Glutamatergic neuron (in vitro differentiated cells): Measurements from ENCODE around the gene ETF1. TPM values are rescaled to one million over a fixed set of nuclear protein-coding genes. Genes with fewer than 3 reads are reported as not detected.

Source experiments
- DNase-seq: peaks from one replicate; pipeline ENCODE4 v3.0.0; 2022
- H3K27ac Mint-ChIP-seq: one replicate; pipeline ENCODE4 v1.8.0; 2020; ENCODE audit warnings: mild to moderate bottlenecking, mixed read lengths, inconsistent platforms; ENCODE audit not compliant: unreplicated experiment
- H3K27me3 Mint-ChIP-seq: one replicate; pipeline ENCODE4 v1.8.0; 2020; ENCODE audit warnings: mild to moderate bottlenecking, moderate library complexity, mixed read lengths, inconsistent platforms; ENCODE audit not compliant: unreplicated experiment
- H3K36me3 Mint-ChIP-seq: one replicate; pipeline ENCODE4 v1.8.0; 2020; ENCODE audit warnings: mild to moderate bottlenecking, mixed read lengths, inconsistent platforms; ENCODE audit not compliant: unreplicated experiment
- H3K4me1 Mint-ChIP-seq: one replicate; pipeline ENCODE4 v1.8.0; 2020; ENCODE audit warnings: mild to moderate bottlenecking, low read depth, mixed read lengths, inconsistent platforms; ENCODE audit not compliant: unreplicated experiment
- H3K4me3 Mint-ChIP-seq: one replicate; pipeline ENCODE4 v1.8.0; 2020; ENCODE audit warnings: mild to moderate bottlenecking, mixed read lengths, inconsistent platforms; ENCODE audit not compliant: unreplicated experiment
- H3K9me3 Mint-ChIP-seq: one replicate; pipeline ENCODE4 v1.8.0; 2020; ENCODE audit warnings: mild to moderate bottlenecking, moderate library complexity, mixed read lengths, inconsistent platforms; ENCODE audit not compliant: unreplicated experiment
- total RNA-seq: library from RNA; stranded (reverse); fragmentation: NEBNext Ultra II Directional; extraction: Animal tissue kit (Norgen Biotek cat#: 25700); gene quantifications from one replicate; pipeline ENCODE4 v1.2.1, GENCODE V29; 2021; ENCODE audit not compliant: unreplicated experiment
- TF ChIP-seq, protein P1 (sequence below): fragments of 200-600 bp; sonication (generic); IDR thresholded peaks from one replicate; pipeline ENCODE4 v1.5.0; 2021; ENCODE audit not compliant: partially characterized antibody, unreplicated experiment

Gene ETF1
- total RNA-seq, 1 donor from 2014 or later = 70.4 TPM

- no peaks in the 10 kb centered on the region for H3K27me3 Mint-ChIP-seq
- no peak overlapping the region for H3K4me3 Mint-ChIP-seq
- H3K27ac Mint-ChIP-seq = no peak overlapping the region
- TF ChIP-seq, protein P1, sequence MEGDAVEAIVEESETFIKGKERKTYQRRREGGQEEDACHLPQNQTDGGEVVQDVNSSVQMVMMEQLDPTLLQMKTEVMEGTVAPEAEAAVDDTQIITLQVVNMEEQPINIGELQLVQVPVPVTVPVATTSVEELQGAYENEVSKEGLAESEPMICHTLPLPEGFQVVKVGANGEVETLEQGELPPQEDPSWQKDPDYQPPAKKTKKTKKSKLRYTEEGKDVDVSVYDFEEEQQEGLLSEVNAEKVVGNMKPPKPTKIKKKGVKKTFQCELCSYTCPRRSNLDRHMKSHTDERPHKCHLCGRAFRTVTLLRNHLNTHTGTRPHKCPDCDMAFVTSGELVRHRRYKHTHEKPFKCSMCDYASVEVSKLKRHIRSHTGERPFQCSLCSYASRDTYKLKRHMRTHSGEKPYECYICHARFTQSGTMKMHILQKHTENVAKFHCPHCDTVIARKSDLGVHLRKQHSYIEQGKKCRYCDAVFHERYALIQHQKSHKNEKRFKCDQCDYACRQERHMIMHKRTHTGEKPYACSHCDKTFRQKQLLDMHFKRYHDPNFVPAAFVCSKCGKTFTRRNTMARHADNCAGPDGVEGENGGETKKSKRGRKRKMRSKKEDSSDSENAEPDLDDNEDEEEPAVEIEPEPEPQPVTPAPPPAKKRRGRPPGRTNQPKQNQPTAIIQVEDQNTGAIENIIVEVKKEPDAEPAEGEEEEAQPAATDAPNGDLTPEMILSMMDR = no peak
- peaks cover 2% of the 10 kb centered on the region for H3K9me3 Mint-ChIP-seq
- H3K4me1 Mint-ChIP-seq = no peaks in the 10 kb centered on the region
- H3K36me3 Mint-ChIP-seq = no peaks in the 10 kb centered on the region
- DNase-seq = no peak
Measured at GRCh38 chr5:138582959-138583358, 39.9 kb upstream of the ETF1 start.

DNA sequence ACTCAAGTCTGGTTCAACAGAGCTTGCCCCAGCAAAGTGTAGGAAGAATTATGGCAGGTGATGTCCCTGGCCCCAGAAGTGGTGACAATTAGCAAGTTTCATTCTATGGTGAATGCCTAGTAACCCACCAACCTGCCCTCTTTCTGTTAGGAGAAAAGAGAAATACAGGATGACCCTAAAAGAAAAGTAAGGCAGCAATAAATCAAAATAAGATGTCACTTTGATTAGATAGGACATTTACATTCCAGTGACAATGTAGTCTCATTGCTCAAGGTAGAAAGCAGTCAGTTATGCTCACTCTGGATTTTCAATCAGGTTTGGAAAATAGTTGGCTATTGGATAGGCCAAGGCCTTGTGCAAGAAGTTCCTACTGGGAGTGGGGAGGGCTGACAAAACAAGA is 37.7 kb upstream of the ETF1 start:
- TF ChIP-seq, protein P1 = no peak
- H3K9me3 Mint-ChIP-seq = peaks cover 5% of the 10 kb centered on the region
- DNase-seq = no peak
- no peak overlapping the region for H3K27ac Mint-ChIP-seq
- H3K36me3 Mint-ChIP-seq = no peaks in the 10 kb centered on the region
- no peak overlapping the region for H3K4me3 Mint-ChIP-seq
- peaks cover 3% of the 10 kb centered on the region for H3K4me1 Mint-ChIP-seq
- peaks cover 2% of the 10 kb centered on the region for H3K27me3 Mint-ChIP-seq

GRCh38 chr5:138580001-138580400 is 37.0 kb upstream of the ETF1 start:
- Mint-ChIP-seq H3K27ac (no peak overlapping the region), H3K36me3 (no peaks in the 10 kb centered on the region), H3K4me3 (no peak overlapping the region), H3K27me3 (peaks cover 2% of the 10 kb centered on the region), H3K9me3 (peaks cover 6% of the 10 kb centered on the region), H3K4me1 (peaks cover 3% of the 10 kb centered on the region)
- TF ChIP-seq, protein P1 = no peak
- no peak for DNase-seq

DNA sequence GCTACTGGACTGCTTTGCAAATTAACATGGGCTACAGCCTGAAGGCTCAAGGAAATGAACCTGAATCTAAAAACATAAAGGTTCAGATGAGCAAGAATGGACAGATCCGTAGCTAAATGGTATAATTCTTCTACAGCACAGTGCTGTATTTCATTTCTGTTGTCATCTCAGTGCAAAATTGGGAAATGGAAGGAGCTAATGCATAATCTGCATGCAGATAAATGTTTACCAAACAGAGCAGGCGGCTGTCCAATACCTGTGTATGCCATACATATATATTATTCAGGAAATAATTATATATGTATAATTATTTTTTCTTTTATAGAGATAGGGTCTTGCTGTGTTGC is 36.5 kb upstream of the ETF1 start:
- H3K27me3 Mint-ChIP-seq = peaks cover 5% of the 10 kb centered on the region
- peaks cover 10% of the 10 kb centered on the region for H3K9me3 Mint-ChIP-seq
- no peak overlapping the region for H3K4me3 Mint-ChIP-seq
- DNase-seq = no peak
- H3K27ac Mint-ChIP-seq = no peak overlapping the region
- H3K4me1 Mint-ChIP-seq = peaks cover 3% of the 10 kb centered on the region
- TF ChIP-seq, protein P1 = no peak
- no peaks in the 10 kb centered on the region for H3K36me3 Mint-ChIP-seq

GRCh38 chr5:138577452-138577851 is 34.4 kb upstream of the ETF1 start:
- no peak overlapping the region for H3K27ac Mint-ChIP-seq
- no peak for DNase-seq
- TF ChIP-seq, protein P1 = no peak

More at GRCh38 chr5:138577452-138577851, 34.4 kb upstream of the ETF1 start:
- Mint-ChIP-seq H3K27me3 (peaks cover 5% of the 10 kb centered on the region), H3K4me3 (no peak overlapping the region), H3K36me3 (no peaks in the 10 kb centered on the region), H3K9me3 (peaks cover 11% of the 10 kb centered on the region), H3K4me1 (peaks cover 6% of the 10 kb centered on the region)
